Measurements from ENCODE around the gene MLIP.

DNA sequence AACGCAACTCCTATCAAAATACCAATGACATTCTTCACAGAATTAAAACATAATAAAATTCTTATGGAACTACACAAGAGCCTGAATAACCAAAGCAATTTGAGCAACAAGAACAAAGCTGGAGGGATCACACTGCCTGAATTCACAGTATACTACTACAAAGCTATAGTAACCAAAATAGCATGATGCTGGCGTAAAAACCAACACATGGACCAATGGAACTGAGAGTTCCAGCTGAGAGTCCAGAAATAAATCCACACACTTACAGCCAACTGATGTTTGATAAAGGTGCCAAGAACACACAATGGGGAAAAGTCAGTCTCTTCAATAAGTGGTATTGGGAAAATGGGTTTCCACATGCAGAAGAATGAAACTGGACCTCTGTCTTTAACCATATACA, 6.9 kb downstream of the MLIP start:
- TF ChIP-seq, protein P1, sequence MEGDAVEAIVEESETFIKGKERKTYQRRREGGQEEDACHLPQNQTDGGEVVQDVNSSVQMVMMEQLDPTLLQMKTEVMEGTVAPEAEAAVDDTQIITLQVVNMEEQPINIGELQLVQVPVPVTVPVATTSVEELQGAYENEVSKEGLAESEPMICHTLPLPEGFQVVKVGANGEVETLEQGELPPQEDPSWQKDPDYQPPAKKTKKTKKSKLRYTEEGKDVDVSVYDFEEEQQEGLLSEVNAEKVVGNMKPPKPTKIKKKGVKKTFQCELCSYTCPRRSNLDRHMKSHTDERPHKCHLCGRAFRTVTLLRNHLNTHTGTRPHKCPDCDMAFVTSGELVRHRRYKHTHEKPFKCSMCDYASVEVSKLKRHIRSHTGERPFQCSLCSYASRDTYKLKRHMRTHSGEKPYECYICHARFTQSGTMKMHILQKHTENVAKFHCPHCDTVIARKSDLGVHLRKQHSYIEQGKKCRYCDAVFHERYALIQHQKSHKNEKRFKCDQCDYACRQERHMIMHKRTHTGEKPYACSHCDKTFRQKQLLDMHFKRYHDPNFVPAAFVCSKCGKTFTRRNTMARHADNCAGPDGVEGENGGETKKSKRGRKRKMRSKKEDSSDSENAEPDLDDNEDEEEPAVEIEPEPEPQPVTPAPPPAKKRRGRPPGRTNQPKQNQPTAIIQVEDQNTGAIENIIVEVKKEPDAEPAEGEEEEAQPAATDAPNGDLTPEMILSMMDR (IDR thresholded peaks at IDR 0.05; ENCODE audit: low read depth, low read length), result no peak
- no peak for TF ChIP-seq EZH2phosphoT487 (IDR thresholded peaks at IDR 0.05; ENCODE audit: low read depth)
